Fibroblast of lung (primary cell): Measurements from ENCODE around the gene ALS2CL. TPM values are rescaled to one million over a fixed set of nuclear protein-coding genes. Genes with fewer than 3 reads are reported as not detected.
A peak's percentile ranks its signal among the peaks of the same experiment; 100 is the strongest.

ENCODE experiments used
- DNase-seq, 2 donors: peaks; one replicate each; pipeline versions ENCODE4 v3.0.0 to v3.0.0-alpha.2; 2010; ENCODE audit warnings: low read depth in 2 of 2
- H2AFZ ChIP-seq: 2 replicates; pipeline ENCODE4 v1.5.1; 2012; ENCODE audit warnings: low read length, control low read depth, inconsistent platforms
- H3K27ac ChIP-seq: 2 replicates; pipeline ENCODE4 v1.5.1; 2011; ENCODE audit warnings: low read length, control low read depth; ENCODE audit not compliant: insufficient read depth
- H3K27me3 ChIP-seq: 2 replicates; pipeline ENCODE4 v1.5.1; 2011; ENCODE audit warnings: mild to moderate bottlenecking, low read length; ENCODE audit not compliant: control insufficient read depth, insufficient read depth
- H3K36me3 ChIP-seq: 2 replicates; pipeline ENCODE4 v1.5.1; 2011; ENCODE audit warnings: low read length; ENCODE audit not compliant: control insufficient read depth, insufficient read depth
- H3K4me1 ChIP-seq: 2 replicates; pipeline ENCODE4 v1.5.1; 2011; ENCODE audit warnings: low read length; ENCODE audit not compliant: control insufficient read depth, insufficient read depth; ENCODE audit errors: extremely low read depth
- H3K4me2 ChIP-seq: 2 replicates; pipeline ENCODE4 v1.5.1; 2011; ENCODE audit warnings: low read length, control low read depth; ENCODE audit not compliant: insufficient read depth; ENCODE audit errors: extremely low read depth
- H3K4me3 ChIP-seq, 4 experiments: fragments of 200-600 bp in 1 of 4; sonication (generic) in 1 of 4; replicated peaks in 1 of 4; 2 replicates each; pipeline ENCODE4 v1.5.1; 2011 to 2016; ENCODE audit warnings: low read length in 4 of 4, low read depth in 3 of 4, mild to moderate bottlenecking in 3 of 4, control low read depth in 2 of 4, inconsistent platforms in 1 of 4, mixed read lengths in 1 of 4; ENCODE audit not compliant: insufficient read depth in 1 of 4; ENCODE audit errors: control extremely low read depth in 1 of 4
- H3K79me2 ChIP-seq: 2 replicates; pipeline ENCODE4 v1.5.1; 2012; ENCODE audit warnings: mild to moderate bottlenecking, low read length, inconsistent platforms; ENCODE audit not compliant: control insufficient read depth, insufficient read depth
- H3K9ac ChIP-seq: 2 replicates; pipeline ENCODE4 v1.5.1; 2011; ENCODE audit warnings: mild to moderate bottlenecking, low read length, control low read depth; ENCODE audit not compliant: insufficient read depth
- H3K9me3 ChIP-seq: 2 replicates; pipeline ENCODE4 v1.5.1; 2012; ENCODE audit warnings: low read depth, low read length; ENCODE audit not compliant: control insufficient read depth, insufficient read depth
- H4K20me1 ChIP-seq: 2 replicates; pipeline ENCODE4 v1.5.1; 2011; ENCODE audit warnings: low read length; ENCODE audit not compliant: control insufficient read depth, insufficient read depth; ENCODE audit errors: extremely low read depth
- CTCF ChIP-seq, 2 donors: IDR thresholded peaks in 1 of 2; conservative IDR thresholded peaks in 1 of 2; 1 replicate in 1 of 2; 2 replicates in 1 of 2; pipeline ENCODE4 v1.5.1; 2011 to 2012; ENCODE audit warnings: low read length in 2 of 2, control low read depth in 1 of 2, inconsistent platforms in 1 of 2, low read depth in 1 of 2, mild to moderate bottlenecking in 1 of 2
- EZH2 ChIP-seq: IDR thresholded peaks from 2 replicates; pipeline ENCODE4 v1.5.1; 2012; ENCODE audit warnings: low read length, control low read depth, mild to moderate bottlenecking; ENCODE audit errors: missing control alignments
- polyA plus RNA-seq, 2 donors: library from polyadenylated mRNA; depleted of rRNA in 1 of 2; stranded (reverse) in 1 of 2; unstranded in 1 of 2; fragments of >200 nt; gene quantifications; 2 replicates each; pipeline ENCODE4 v1.2.1, GENCODE V29; 2011 to 2012; ENCODE audit warnings: missing spikeins in 1 of 2
- total RNA-seq: library from RNA; depleted of rRNA; stranded (reverse); fragments of >200 nt; gene quantifications from 2 replicates; pipeline ENCODE4 v1.2.1, GENCODE V29; 2014

Gene ALS2CL
- total and polyA plus RNA-seq, 2 donors (not counting 1 experiment from before 2014, with no cell fraction given) = 4.4 to 19.7 TPM

DNA sequence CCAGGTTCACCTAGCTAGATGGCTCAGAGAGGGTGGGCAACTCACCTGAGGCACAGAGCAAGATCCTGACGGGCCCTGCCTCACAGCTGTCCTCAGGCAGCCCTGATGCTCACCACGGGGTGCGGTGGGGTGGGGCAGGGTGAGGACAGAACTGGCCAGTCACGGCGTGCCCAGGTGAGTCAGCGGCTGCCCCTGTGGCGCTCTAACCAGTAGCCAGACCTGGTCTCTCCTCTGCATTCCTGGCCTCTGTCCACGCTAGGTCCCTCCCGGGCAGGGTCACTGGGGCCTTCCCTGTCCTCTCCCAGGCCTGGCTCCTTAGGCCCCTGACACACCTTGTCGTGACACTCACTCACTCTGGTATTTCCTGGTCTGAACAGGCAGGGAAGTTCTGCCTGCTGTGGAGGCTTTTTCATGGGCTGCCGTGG lies 901 bp downstream of the ALS2CL start:
- peak in 1 of 2 donors; percentile 27 for DNase-seq
- Histone ChIP-seq H3K4me1 (peaks cover 5% of the 10 kb centered on the region), H3K9ac (no peak overlapping the region), H2AFZ (no peak overlapping the region), H3K36me3 (no peaks in the 10 kb centered on the region), H3K27me3 (peaks cover 6% of the 10 kb centered on the region), H4K20me1 (no peaks in the 10 kb centered on the region), H3K79me2 (no peaks in the 10 kb centered on the region), H3K27ac (no peak overlapping the region), H3K4me3 (peak overlapping the region in 1 of 4 experiments; percentile 63), H3K4me2 (no peak overlapping the region), H3K9me3 (no peaks in the 10 kb centered on the region)
- no peak for TF ChIP-seq EZH2
- TF ChIP-seq CTCF (conservative IDR thresholded peaks at IDR 0.05 in 1 of 2, IDR thresholded peaks at IDR 0.05 in 1 of 2; ENCODE audit: low read depth in 1 of 2, low read length in 2 of 2) = no peak

DNA sequence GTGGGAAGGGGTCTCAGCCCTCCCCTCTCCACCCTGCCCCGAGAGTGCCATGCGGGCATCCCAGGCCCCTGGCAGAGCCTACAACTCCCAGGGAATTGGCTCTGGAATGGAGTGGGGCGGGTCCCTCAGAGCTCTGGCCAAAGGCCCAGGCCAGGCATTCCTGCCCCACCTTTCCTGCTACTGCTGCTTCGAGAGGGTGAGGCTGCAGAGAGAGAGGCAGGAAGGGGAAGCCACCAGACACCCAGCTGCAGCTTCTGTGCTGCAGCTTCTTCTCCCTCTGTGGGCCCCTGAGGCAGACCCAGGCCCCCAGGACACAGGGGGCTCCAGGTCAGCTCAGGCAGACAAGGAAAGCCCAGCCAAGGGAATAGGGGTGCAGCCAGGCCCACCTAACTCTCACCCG lies 2.7 kb downstream of the ALS2CL start:
- Histone ChIP-seq H3K9ac (no peak overlapping the region), H3K4me2 (no peak overlapping the region), H3K79me2 (no peaks in the 10 kb centered on the region), H4K20me1 (no peaks in the 10 kb centered on the region), H3K4me3 (no peak overlapping the region), H3K27ac (no peak overlapping the region), H3K4me1 (peaks cover 5% of the 10 kb centered on the region), H2AFZ (no peak overlapping the region), H3K9me3 (no peaks in the 10 kb centered on the region), H3K27me3 (peaks cover 6% of the 10 kb centered on the region), H3K36me3 (no peaks in the 10 kb centered on the region)
- TF ChIP-seq EZH2 (no peak), CTCF (conservative IDR thresholded peaks at IDR 0.05 in 1 of 2, IDR thresholded peaks at IDR 0.05 in 1 of 2; ENCODE audit: low read depth in 1 of 2, low read length in 2 of 2) (no peak)
- DNase-seq = no peak

DNA sequence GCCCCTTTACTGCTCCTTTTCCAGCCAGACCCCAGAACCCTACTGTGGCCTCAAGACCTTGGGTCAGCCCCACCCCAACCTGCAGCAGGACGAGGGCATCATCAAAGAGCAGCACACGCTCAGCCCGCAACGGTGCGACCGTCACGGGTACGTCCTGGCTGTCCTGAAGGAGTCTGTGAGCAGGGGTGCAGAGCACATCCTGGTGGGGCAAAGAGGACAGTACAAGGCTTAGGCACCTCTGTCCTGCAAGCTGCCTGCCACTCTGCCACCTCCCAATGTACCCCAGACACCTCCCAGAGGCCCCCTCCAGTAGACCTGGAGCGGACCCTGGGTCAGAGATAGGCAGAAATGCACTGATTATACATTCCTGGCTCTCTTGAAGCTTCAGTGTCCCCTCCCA lies 8.0 kb downstream of the ALS2CL start:
- Histone ChIP-seq H3K36me3 (no peaks in the 10 kb centered on the region), H3K4me2 (no peak overlapping the region), H3K9me3 (no peaks in the 10 kb centered on the region), H3K79me2 (no peaks in the 10 kb centered on the region), H3K27me3 (no peaks in the 10 kb centered on the region), H4K20me1 (no peaks in the 10 kb centered on the region), H3K4me3 (no peak overlapping the region), H2AFZ (no peak overlapping the region), H3K4me1 (no peaks in the 10 kb centered on the region), H3K9ac (no peak overlapping the region), H3K27ac (no peak overlapping the region)
- TF ChIP-seq EZH2 = no peak
- no peak for TF ChIP-seq CTCF (conservative IDR thresholded peaks at IDR 0.05 in 1 of 2, IDR thresholded peaks at IDR 0.05 in 1 of 2; ENCODE audit: low read depth in 1 of 2, low read length in 2 of 2)
- no peak for DNase-seq
